ENCODE results near the gene CHL1. TPM values are rescaled to one million over a fixed set of nuclear protein-coding genes. Genes with fewer than 3 reads are reported as not detected.

The CHL1 gene, protein sequence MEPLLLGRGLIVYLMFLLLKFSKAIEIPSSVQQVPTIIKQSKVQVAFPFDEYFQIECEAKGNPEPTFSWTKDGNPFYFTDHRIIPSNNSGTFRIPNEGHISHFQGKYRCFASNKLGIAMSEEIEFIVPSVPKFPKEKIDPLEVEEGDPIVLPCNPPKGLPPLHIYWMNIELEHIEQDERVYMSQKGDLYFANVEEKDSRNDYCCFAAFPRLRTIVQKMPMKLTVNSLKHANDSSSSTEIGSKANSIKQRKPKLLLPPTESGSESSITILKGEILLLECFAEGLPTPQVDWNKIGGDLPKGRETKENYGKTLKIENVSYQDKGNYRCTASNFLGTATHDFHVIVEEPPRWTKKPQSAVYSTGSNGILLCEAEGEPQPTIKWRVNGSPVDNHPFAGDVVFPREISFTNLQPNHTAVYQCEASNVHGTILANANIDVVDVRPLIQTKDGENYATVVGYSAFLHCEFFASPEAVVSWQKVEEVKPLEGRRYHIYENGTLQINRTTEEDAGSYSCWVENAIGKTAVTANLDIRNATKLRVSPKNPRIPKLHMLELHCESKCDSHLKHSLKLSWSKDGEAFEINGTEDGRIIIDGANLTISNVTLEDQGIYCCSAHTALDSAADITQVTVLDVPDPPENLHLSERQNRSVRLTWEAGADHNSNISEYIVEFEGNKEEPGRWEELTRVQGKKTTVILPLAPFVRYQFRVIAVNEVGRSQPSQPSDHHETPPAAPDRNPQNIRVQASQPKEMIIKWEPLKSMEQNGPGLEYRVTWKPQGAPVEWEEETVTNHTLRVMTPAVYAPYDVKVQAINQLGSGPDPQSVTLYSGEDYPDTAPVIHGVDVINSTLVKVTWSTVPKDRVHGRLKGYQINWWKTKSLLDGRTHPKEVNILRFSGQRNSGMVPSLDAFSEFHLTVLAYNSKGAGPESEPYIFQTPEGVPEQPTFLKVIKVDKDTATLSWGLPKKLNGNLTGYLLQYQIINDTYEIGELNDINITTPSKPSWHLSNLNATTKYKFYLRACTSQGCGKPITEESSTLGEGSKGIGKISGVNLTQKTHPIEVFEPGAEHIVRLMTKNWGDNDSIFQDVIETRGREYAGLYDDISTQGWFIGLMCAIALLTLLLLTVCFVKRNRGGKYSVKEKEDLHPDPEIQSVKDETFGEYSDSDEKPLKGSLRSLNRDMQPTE (N-terminal part only)
- 10 to 100 TPM in 1 of 2 donors, 1 to 10 TPM in 1; 3.8 to 10.7 TPM for total RNA-seq
- 1 to 10 TPM; 1.1 to 3.1 (median 1.9) TPM for polyA plus RNA-seq (ENCODE audit: insufficient read length in 6 of 6)
- long read RNA-seq, donor 1, result 0 reads
- long read RNA-seq, donor 2, result 0 reads
- long read RNA-seq, donor 3, result 0 reads
- long read RNA-seq, donor 4, partial matches to known transcripts, result 1 of 1 reads
- long read RNA-seq, donor 4, other reads (novel, unspliced or antisense), result 0 of 1 reads
- long read RNA-seq, donor 5, partial matches to known transcripts, result 0 of 1 reads
- long read RNA-seq, donor 5, other reads (novel, unspliced or antisense), result 0 of 1 reads
- long read RNA-seq, donor 6, partial matches to known transcripts, result 0 of 1 reads
- long read RNA-seq, donor 6, other reads (novel, unspliced or antisense), result 0 of 1 reads
- long read RNA-seq, donor 7, result 0 reads
- long read RNA-seq, donor 8, result 0 reads
- long read RNA-seq, donor 9, result 0 reads
- long read RNA-seq, donor 10, partial matches to known transcripts, result 1 of 1 reads
- long read RNA-seq, donor 10, other reads (novel, unspliced or antisense), result 0 of 1 reads
- long read RNA-seq, donor 11, full-length matches to known transcripts, result 5 of 225 reads
- long read RNA-seq, donor 11, partial matches to known transcripts, result 208 of 225 reads
- long read RNA-seq, donor 11, other reads (novel, unspliced or antisense), result 12 of 225 reads
- long read RNA-seq, donor 12, result 0 reads

DNA sequence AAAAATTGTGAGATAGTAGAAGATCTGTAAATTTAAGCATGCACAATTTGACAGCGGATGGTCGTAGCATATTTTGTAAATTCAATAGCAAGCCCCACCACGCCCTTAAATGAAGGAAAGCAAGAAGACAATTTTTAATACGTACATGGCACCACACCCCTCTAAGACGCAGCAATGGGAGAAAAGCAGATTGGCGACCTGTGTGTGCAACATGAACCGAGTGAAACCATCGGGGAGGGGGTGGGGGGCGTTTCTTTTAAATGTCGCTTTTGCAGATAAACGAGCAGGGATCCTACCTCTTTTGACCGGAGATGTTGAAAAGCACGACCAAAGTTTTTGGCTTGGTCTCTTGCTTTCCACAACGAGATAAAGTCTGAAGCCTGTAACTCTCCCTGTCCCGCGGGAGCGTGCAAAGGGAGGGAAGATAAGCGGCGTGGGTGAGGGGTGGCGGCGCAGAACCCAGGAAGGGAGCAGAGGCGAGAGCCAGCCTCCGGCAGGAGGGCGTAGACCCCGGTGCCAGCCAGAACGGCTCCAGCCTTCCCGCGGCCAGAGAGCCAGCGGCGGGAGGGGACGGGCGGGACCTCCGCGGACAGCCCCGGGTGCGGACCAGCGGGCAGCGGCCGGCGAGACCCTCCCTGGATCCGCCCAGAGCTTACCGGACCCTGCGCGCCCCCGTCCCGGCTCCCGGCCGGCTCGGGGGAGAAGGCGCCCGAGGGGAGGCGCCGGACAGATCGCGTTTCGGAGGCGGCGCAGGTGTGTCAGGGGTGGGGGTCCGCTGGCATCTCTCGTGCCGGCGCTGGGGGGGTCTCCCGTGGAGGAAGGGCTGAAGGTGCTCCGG lies at the start of gene CHL1:
Gene CHL1, plus strand, starts transcription at position 453 of the 838 bp plus-strand sequence. CDS start 123,014 bp downstream, outside the sequence.
- Histone ChIP-seq H3K27ac (no peak within 1 kb of the TSS), H3K9me3 (no peaks in the 10 kb centered on the region), H3K4me1 (peaks cover 8 to 18% of the 10 kb centered on the region in 2 donors), H3K27me3 (peaks cover 28 to 61% of the 10 kb centered on the region in 2 donors), H3K4me3 (peak within 1 kb of the TSS; percentile 28 to 41), H3K36me3 (no peaks in the 10 kb centered on the region)
- TF ChIP-seq, protein P1, sequence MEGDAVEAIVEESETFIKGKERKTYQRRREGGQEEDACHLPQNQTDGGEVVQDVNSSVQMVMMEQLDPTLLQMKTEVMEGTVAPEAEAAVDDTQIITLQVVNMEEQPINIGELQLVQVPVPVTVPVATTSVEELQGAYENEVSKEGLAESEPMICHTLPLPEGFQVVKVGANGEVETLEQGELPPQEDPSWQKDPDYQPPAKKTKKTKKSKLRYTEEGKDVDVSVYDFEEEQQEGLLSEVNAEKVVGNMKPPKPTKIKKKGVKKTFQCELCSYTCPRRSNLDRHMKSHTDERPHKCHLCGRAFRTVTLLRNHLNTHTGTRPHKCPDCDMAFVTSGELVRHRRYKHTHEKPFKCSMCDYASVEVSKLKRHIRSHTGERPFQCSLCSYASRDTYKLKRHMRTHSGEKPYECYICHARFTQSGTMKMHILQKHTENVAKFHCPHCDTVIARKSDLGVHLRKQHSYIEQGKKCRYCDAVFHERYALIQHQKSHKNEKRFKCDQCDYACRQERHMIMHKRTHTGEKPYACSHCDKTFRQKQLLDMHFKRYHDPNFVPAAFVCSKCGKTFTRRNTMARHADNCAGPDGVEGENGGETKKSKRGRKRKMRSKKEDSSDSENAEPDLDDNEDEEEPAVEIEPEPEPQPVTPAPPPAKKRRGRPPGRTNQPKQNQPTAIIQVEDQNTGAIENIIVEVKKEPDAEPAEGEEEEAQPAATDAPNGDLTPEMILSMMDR (IDR thresholded peaks at IDR 0.05), result no peak
- peak in 2 of 4 donors; percentile 11 to 68 for DNase-seq
- ATAC-seq, result peak; percentile 47
- intact Hi-C loops (cut with DNase I), result no loop called here

DNA sequence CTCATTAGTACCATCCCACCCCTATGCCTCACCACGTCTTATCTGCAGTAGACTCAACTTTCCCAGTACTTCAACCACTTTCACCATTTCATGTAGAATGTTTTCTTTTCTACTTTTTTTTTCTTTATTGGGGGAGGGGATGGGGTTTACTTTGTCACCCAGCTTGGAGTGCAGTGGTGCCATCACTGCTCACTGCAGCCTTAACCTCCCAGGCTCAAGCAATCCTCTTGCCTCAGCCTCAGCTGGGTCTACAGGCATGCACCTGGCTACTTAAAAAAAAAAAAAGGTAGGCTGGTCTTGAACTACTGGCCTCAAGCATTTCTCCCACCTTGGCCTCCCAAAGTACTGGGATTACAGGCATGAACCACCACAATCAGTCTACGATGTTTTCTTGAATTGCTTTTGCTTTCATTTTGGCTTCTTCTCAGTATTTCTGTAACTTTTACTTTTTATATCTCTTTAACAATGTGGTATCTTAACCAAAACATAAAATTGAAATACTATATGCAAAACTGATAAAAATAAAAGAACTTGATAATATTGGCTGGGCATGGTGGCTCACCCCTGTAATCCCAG lies 44.9 kb upstream of the CHL1 start:
- H3K36me3 ChIP-seq, result no peaks in the 10 kb centered on the region
- no peaks in the 10 kb centered on the region for H3K9me3 ChIP-seq
- TF ChIP-seq, protein P1 (IDR thresholded peaks at IDR 0.05), result no peak
- DNase-seq (no peak), ATAC-seq (no peak)
- H3K27ac ChIP-seq, result no peak overlapping the region
- intact Hi-C loops (cut with DNase I), result no loop called here
- H3K4me1 ChIP-seq, result no peaks in the 10 kb centered on the region
- H3K27me3 ChIP-seq, result no peaks in the 10 kb centered on the region
- H3K4me3 ChIP-seq, result no peak overlapping the region

DNA sequence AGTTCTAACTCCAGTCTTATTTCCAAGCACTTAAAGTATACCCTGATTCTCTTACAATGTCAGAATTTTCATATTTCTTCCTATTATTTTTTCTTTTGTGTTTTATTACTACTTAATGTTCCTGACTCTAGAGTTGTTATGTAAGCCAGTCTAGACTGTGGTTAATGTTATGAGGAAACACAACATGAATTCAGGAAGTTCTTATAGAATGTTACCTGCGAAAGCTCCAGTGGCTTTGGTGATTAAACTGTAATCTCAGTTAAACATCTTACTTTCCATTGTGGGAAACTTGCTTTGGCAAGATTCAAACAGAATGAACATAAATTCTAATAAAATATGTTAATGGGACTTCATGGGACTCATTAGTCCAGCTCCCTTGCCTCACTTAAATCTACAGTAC lies 36.6 kb upstream of the CHL1 start:
- DNase-seq (no peak), ATAC-seq (no peak)
- TF ChIP-seq, protein P1 (IDR thresholded peaks at IDR 0.05), result no peak
- H3K9me3 ChIP-seq, result no peaks in the 10 kb centered on the region
- H3K36me3 ChIP-seq, result no peaks in the 10 kb centered on the region
- H3K27me3 ChIP-seq, result no peaks in the 10 kb centered on the region
- H3K4me3 ChIP-seq, result no peak overlapping the region
- no peak overlapping the region for H3K27ac ChIP-seq
- no peaks in the 10 kb centered on the region for H3K4me1 ChIP-seq
- intact Hi-C loops (cut with DNase I), result no loop called here
